H9 (cell line): ENCODE data around the gene DHX35. TPM values are rescaled to one million over a fixed set of nuclear protein-coding genes. Genes with fewer than 3 reads are reported as not detected.

Experiments used
- DNase-seq: peaks from one replicate; pipeline ENCODE4 v3.0.0-alpha.2; 2017
- H2AFZ ChIP-seq: one replicate; pipeline ENCODE4 v1.6.1; 2013; ENCODE audit warnings: mild to moderate bottlenecking, low read length, control low read depth, moderate library complexity
- H2AK5ac ChIP-seq: 2 replicates; pipeline ENCODE4 v1.6.1; 2013; ENCODE audit warnings: low read length, control low read depth, mixed read lengths; ENCODE audit not compliant: insufficient read length
- H2BK120ac ChIP-seq: one replicate; pipeline ENCODE4 v1.6.1; 2013; ENCODE audit warnings: low read depth, mild to moderate bottlenecking, low read length, control low read depth, inconsistent platforms; ENCODE audit not compliant: poor library complexity, severe bottlenecking
- H2BK12ac ChIP-seq: 2 replicates; pipeline ENCODE4 v1.6.1; 2013; ENCODE audit warnings: low read length, control low read depth, mixed read lengths, low read depth; ENCODE audit not compliant: insufficient read length
- H2BK15ac ChIP-seq: 2 replicates; pipeline ENCODE4 v1.6.1; 2013; ENCODE audit warnings: low read depth, low read length, control low read depth
- H2BK20ac ChIP-seq: one replicate; pipeline ENCODE4 v1.6.1; 2013; ENCODE audit warnings: low read depth, mild to moderate bottlenecking, low read length, control low read depth, inconsistent platforms; ENCODE audit not compliant: poor library complexity, severe bottlenecking
- H2BK5ac ChIP-seq: 2 replicates; pipeline ENCODE4 v1.6.1; 2013; ENCODE audit warnings: low read length, control low read depth, mixed read lengths; ENCODE audit not compliant: insufficient read length
- H3K14ac ChIP-seq: 2 replicates; pipeline ENCODE4 v1.6.1; 2013; ENCODE audit warnings: low read length, control low read depth; ENCODE audit not compliant: insufficient read depth
- H3K18ac ChIP-seq: 2 replicates; pipeline ENCODE4 v1.6.1; 2013; ENCODE audit warnings: low read depth, mild to moderate bottlenecking, mixed read lengths, low read length, control low read depth; ENCODE audit not compliant: insufficient read length
- H3K23ac ChIP-seq: 2 replicates; pipeline ENCODE4 v1.6.1; 2013; ENCODE audit warnings: low read length, control low read depth, mixed read lengths, low read depth; ENCODE audit not compliant: insufficient read length
- H3K23me2 ChIP-seq: 2 replicates; pipeline ENCODE4 v1.6.1; 2013; ENCODE audit warnings: low read depth, mild to moderate bottlenecking, mixed read lengths, low read length, control low read depth; ENCODE audit not compliant: insufficient read length, poor library complexity, severe bottlenecking
- H3K27ac ChIP-seq: 2 replicates; pipeline ENCODE4 v1.5.1; 2013; ENCODE audit warnings: low read length, control low read depth, mixed read lengths, low read depth; ENCODE audit not compliant: insufficient read length
- H3K27me3 ChIP-seq: 2 replicates; pipeline ENCODE4 v1.6.1; 2013; ENCODE audit warnings: low read length, control low read depth, inconsistent platforms; ENCODE audit not compliant: insufficient read depth
- H3K4ac ChIP-seq: 2 replicates; pipeline ENCODE4 v1.6.1; 2013; ENCODE audit warnings: low read depth, mild to moderate bottlenecking, control low read depth, inconsistent platforms, low read length, moderate library complexity
- H3K4me1 ChIP-seq: 2 replicates; pipeline ENCODE4 v1.6.1; 2013; ENCODE audit warnings: low read length, control low read depth, inconsistent platforms; ENCODE audit not compliant: insufficient read depth
- H3K4me2 ChIP-seq: 2 replicates; pipeline ENCODE4 v1.6.1; 2013; ENCODE audit warnings: low read length, control low read depth, mixed read lengths; ENCODE audit not compliant: insufficient read length, insufficient read depth
- H3K56ac ChIP-seq: 2 replicates; pipeline ENCODE4 v1.6.1; 2013; ENCODE audit warnings: low read depth, mild to moderate bottlenecking, mixed read lengths, low read length, control low read depth; ENCODE audit not compliant: insufficient read length
- H3K79me1 ChIP-seq: 2 replicates; pipeline ENCODE4 v1.6.1; 2013; ENCODE audit warnings: low read depth, mild to moderate bottlenecking, moderate library complexity, low read length, control low read depth, inconsistent platforms; ENCODE audit not compliant: insufficient read depth, poor library complexity, severe bottlenecking
- H3K79me2 ChIP-seq: 2 replicates; pipeline ENCODE4 v1.6.1; 2013; ENCODE audit warnings: low read length, control low read depth, inconsistent platforms; ENCODE audit not compliant: insufficient read depth
- H3K9ac ChIP-seq: 2 replicates; pipeline ENCODE4 v1.6.1; 2013; ENCODE audit warnings: low read length, control low read depth, mixed read lengths; ENCODE audit not compliant: insufficient read length; ENCODE audit errors: extremely low read depth
- H3K9me3 ChIP-seq: one replicate; pipeline ENCODE4 v1.6.1; 2013; ENCODE audit warnings: low read depth, low read length, inconsistent platforms; ENCODE audit not compliant: control insufficient read depth
- H3T11ph ChIP-seq: one replicate; pipeline ENCODE4 v1.6.1; 2013; ENCODE audit warnings: mild to moderate bottlenecking, low read length, control low read depth, inconsistent platforms
- H4K20me1 ChIP-seq: one replicate; pipeline ENCODE4 v1.6.1; 2013; ENCODE audit not compliant: control insufficient read depth, insufficient read length, insufficient read depth
- H4K5ac ChIP-seq: 2 replicates; pipeline ENCODE4 v1.6.1; 2013; ENCODE audit warnings: low read depth, mild to moderate bottlenecking, mixed read lengths, low read length, control low read depth; ENCODE audit not compliant: insufficient read length
- H4K8ac ChIP-seq: replicated peaks from 2 replicates; pipeline ENCODE4 v1.6.1; 2013; ENCODE audit warnings: low read length, control low read depth, mixed read lengths, low read depth; ENCODE audit not compliant: insufficient read length
- H4K91ac ChIP-seq: 2 replicates; pipeline ENCODE4 v1.6.1; 2013; ENCODE audit warnings: low read depth, mild to moderate bottlenecking, moderate library complexity, mixed read lengths, low read length, control low read depth; ENCODE audit not compliant: insufficient read length
- H3K27ac Mint-ChIP-seq, 3 experiments: 2 replicates in 2 of 3; 3 replicates in 1 of 3; pipeline ENCODE4 v1.8.0; 2020 to 2021; ENCODE audit warnings: mixed read lengths in 3 of 3, mild to moderate bottlenecking in 1 of 3, moderate library complexity in 1 of 3
- H3K27me3 Mint-ChIP-seq: 2 replicates; pipeline ENCODE4 v1.8.0; 2021; ENCODE audit warnings: low read depth, mild to moderate bottlenecking, moderate library complexity, mixed read lengths
- H3K36me3 Mint-ChIP-seq, 3 experiments: 2 replicates in 2 of 3; 3 replicates in 1 of 3; pipeline ENCODE4 v1.8.0; 2020 to 2021; ENCODE audit warnings: low read depth in 3 of 3, mixed read lengths in 3 of 3; ENCODE audit not compliant: insufficient read depth in 1 of 3
- H3K4me1 Mint-ChIP-seq, 2 experiments: 2 replicates each; pipeline ENCODE4 v1.8.0; 2020; ENCODE audit warnings: mixed read lengths in 2 of 2
- H3K4me3 Mint-ChIP-seq, 2 experiments: 2 replicates in 1 of 2; 3 replicates in 1 of 2; pipeline ENCODE4 v1.8.0; 2020 to 2021; ENCODE audit warnings: mild to moderate bottlenecking in 2 of 2, mixed read lengths in 2 of 2, moderate library complexity in 1 of 2
- H3K9me3 Mint-ChIP-seq, 2 experiments: 2 replicates in 1 of 2; 3 replicates in 1 of 2; pipeline ENCODE4 v1.8.0; 2020; ENCODE audit warnings: mild to moderate bottlenecking in 2 of 2, mixed read lengths in 2 of 2, moderate library complexity in 1 of 2
- CTCF ChIP-seq: fragments of 200-600 bp; sonication (generic); conservative IDR thresholded peaks from 3 replicates; pipeline ENCODE4 v1.8.0; 2021; ENCODE audit warnings: antibody characterized with exemption, mild to moderate bottlenecking
- total RNA-seq: library from RNA; stranded (reverse); gene quantifications from 2 replicates; pipeline ENCODE4 v1.2.1, GENCODE V29; 2021

Gene DHX35
- total RNA-seq, 1 experiment from 2014 or later, result 14.4 TPM

- peaks cover 0 to 4% of the 10 kb centered on the region in 2 experiments; a peak in 1 of 5 replicates for H3K9me3 Mint-ChIP-seq
- Histone ChIP-seq H3T11ph (no peak overlapping the region), H2BK120ac (no peak overlapping the region), H3K9ac (no peak overlapping the region), H4K8ac (no peak overlapping the region), H3K79me1 (no peaks in the 10 kb centered on the region), H3K14ac (no peak overlapping the region), H3K4ac (no peak overlapping the region), H3K18ac (no peak overlapping the region), H3K23ac (no peak overlapping the region), H3K79me2 (no peaks in the 10 kb centered on the region), H3K27me3 (no peaks in the 10 kb centered on the region), H4K91ac (no peak overlapping the region), H4K20me1 (no peaks in the 10 kb centered on the region), H2AK5ac (no peak overlapping the region), H3K27ac (no peak overlapping the region), H2AFZ (no peak overlapping the region), H2BK20ac (no peak overlapping the region), H4K5ac (no peak overlapping the region), H3K4me1 (no peaks in the 10 kb centered on the region), H3K4me2 (no peak overlapping the region), H2BK5ac (no peak overlapping the region), H3K9me3 (no peaks in the 10 kb centered on the region), H2BK15ac (no peak overlapping the region), H3K56ac (no peak overlapping the region), H2BK12ac (no peak overlapping the region), H3K23me2 (no peaks in the 10 kb centered on the region)
- peaks cover 34 to 79% (median 74%) of the 10 kb centered on the region in 3 experiments for H3K36me3 Mint-ChIP-seq
- no peaks in the 10 kb centered on the region for H3K27me3 Mint-ChIP-seq
- TF ChIP-seq CTCF, result no peak
- peaks cover 3 to 4% of the 10 kb centered on the region in 2 experiments; a peak in 3 of 4 replicates for H3K4me1 Mint-ChIP-seq
- no peak overlapping the region for H3K27ac Mint-ChIP-seq
- H3K4me3 Mint-ChIP-seq, result no peak overlapping the region
- DNase-seq, result no peak
Measured at GRCh38 chr20:39019805-39020325, 57.7 kb downstream of the DHX35 start.
